HEK293 (cell line): ENCODE measurements around the gene C1orf74.

Experiments used
- BCL6B ChIP-seq: fragments of 450-650 bp; formaldehyde crosslinking; IDR thresholded peaks from 2 replicates; pipeline ENCODE4 v1.5.1; 2017; ENCODE audit warnings: missing biosample characterization, missing genetic modification characterization
- GLI2 ChIP-seq: fragments of 450-650 bp; formaldehyde crosslinking; IDR thresholded peaks from 2 replicates; pipeline ENCODE4; 2017; ENCODE audit warnings: missing biosample characterization, missing genetic modification characterization, low read depth, borderline replicate concordance
- GLI4 ChIP-seq: fragments of 450-650 bp; formaldehyde crosslinking; IDR thresholded peaks from 2 replicates; pipeline ENCODE4 v1.5.1; 2016; ENCODE audit warnings: missing biosample characterization, missing genetic modification characterization
- OSR2 ChIP-seq: fragments of 450-650 bp; formaldehyde crosslinking; IDR thresholded peaks from 2 replicates; pipeline ENCODE4 v1.5.1; 2016; ENCODE audit warnings: missing biosample characterization, missing genetic modification characterization
- TRIM28 ChIP-seq: IDR thresholded peaks from 2 replicates; pipeline ENCODE4 v1.6.1; 2011; ENCODE audit warnings: low read length, control low read depth, borderline replicate concordance
- YY2 ChIP-seq: fragments of 450-650 bp; formaldehyde crosslinking; IDR thresholded peaks from 2 replicates; pipeline ENCODE4 v1.5.1; 2016; ENCODE audit warnings: missing biosample characterization, missing genetic modification characterization
- ZBTB17 ChIP-seq: fragments of 450-650 bp; formaldehyde crosslinking; IDR thresholded peaks from 2 replicates; pipeline ENCODE4 v1.5.1; 2016; ENCODE audit warnings: missing biosample characterization, missing genetic modification characterization
- ZBTB49 ChIP-seq: fragments of 450-650 bp; formaldehyde crosslinking; IDR thresholded peaks from 2 replicates; pipeline ENCODE4 v1.5.1; 2016; ENCODE audit warnings: missing biosample characterization, missing genetic modification characterization, low read depth
- ZFP37 ChIP-seq: fragments of 450-650 bp; formaldehyde crosslinking; IDR thresholded peaks from 2 replicates; pipeline ENCODE4 v1.5.1; 2016; ENCODE audit warnings: missing biosample characterization, missing genetic modification characterization
- ZNF138 ChIP-seq: fragments of 450-650 bp; formaldehyde crosslinking; IDR thresholded peaks from 2 replicates; pipeline ENCODE4 v1.5.1; 2016; ENCODE audit warnings: missing biosample characterization, missing genetic modification characterization, borderline replicate concordance
- ZNF157 ChIP-seq: fragments of 450-650 bp; formaldehyde crosslinking; IDR thresholded peaks from 2 replicates; pipeline ENCODE4 v1.5.1; 2016; ENCODE audit warnings: missing biosample characterization, missing genetic modification characterization
- ZNF211 ChIP-seq: fragments of 450-650 bp; formaldehyde crosslinking; IDR thresholded peaks from 2 replicates; pipeline ENCODE4 v1.5.1; 2016; ENCODE audit warnings: low read depth, missing biosample characterization, missing genetic modification characterization
- ZNF274 ChIP-seq, 2 experiments: fragments of 200-500 bp in 1 of 2; fragments of 450-650 bp in 1 of 2; sonication (Bioruptor generic) in 1 of 2; formaldehyde crosslinking in 1 of 2; IDR thresholded peaks; 2 replicates each; pipeline versions ENCODE4 v1.5.1 to v1.6.1; 2014 to 2016; ENCODE audit warnings: borderline replicate concordance in 1 of 2, inconsistent platforms in 1 of 2, low read length in 1 of 2, missing biosample characterization in 1 of 2, missing genetic modification characterization in 1 of 2
- ZNF292 ChIP-seq: fragments of 450-650 bp; formaldehyde crosslinking; IDR thresholded peaks from 2 replicates; pipeline ENCODE4 v1.5.1; 2016; ENCODE audit warnings: low read depth, missing biosample characterization, missing genetic modification characterization, borderline replicate concordance
- ZNF302 ChIP-seq: fragments of 450-650 bp; formaldehyde crosslinking; IDR thresholded peaks from 2 replicates; pipeline ENCODE4 v1.5.1; 2016; ENCODE audit warnings: missing biosample characterization, missing genetic modification characterization, low read depth
- ZNF335 ChIP-seq: fragments of 450-650 bp; formaldehyde crosslinking; conservative IDR thresholded peaks from 2 replicates; pipeline ENCODE4 v1.5.1; 2016; ENCODE audit warnings: missing biosample characterization, missing genetic modification characterization
- ZNF366 ChIP-seq: fragments of 450-650 bp; formaldehyde crosslinking; conservative IDR thresholded peaks from 2 replicates; pipeline ENCODE4 v1.5.1; 2016; ENCODE audit warnings: missing biosample characterization, missing genetic modification characterization
- ZNF549 ChIP-seq: fragments of 450-650 bp; IDR thresholded peaks from 2 replicates; pipeline ENCODE4 v1.5.1; 2018; ENCODE audit warnings: missing biosample characterization, missing genetic modification characterization, mild to moderate bottlenecking, inconsistent platforms, moderate library complexity
- ZNF558 ChIP-seq: fragments of 450-650 bp; formaldehyde crosslinking; IDR thresholded peaks from 2 replicates; pipeline ENCODE4 v1.5.1; 2016; ENCODE audit warnings: missing biosample characterization, missing genetic modification characterization
- ZNF596 ChIP-seq: fragments of 450-650 bp; IDR thresholded peaks from 2 replicates; pipeline ENCODE4 v1.5.0; 2018; ENCODE audit warnings: missing biosample characterization, mild to moderate bottlenecking, missing genetic modification characterization, moderate library complexity
- ZNF654 ChIP-seq: fragments of 450-650 bp; formaldehyde crosslinking; IDR thresholded peaks from 2 replicates; pipeline ENCODE4 v1.5.1; 2016; ENCODE audit warnings: low read depth, missing biosample characterization, missing genetic modification characterization
- ZNF791 ChIP-seq: fragments of 450-650 bp; formaldehyde crosslinking; IDR thresholded peaks from 2 replicates; pipeline ENCODE4 v1.5.1; 2016; ENCODE audit warnings: missing biosample characterization, missing genetic modification characterization
- ZNF843 ChIP-seq: fragments of 450-650 bp; formaldehyde crosslinking; IDR thresholded peaks from 2 replicates; pipeline ENCODE4 v1.5.1; 2016; ENCODE audit warnings: missing biosample characterization, missing genetic modification characterization
- TF ChIP-seq, protein P1 (sequence below): fragments of 450-650 bp; formaldehyde crosslinking; optimal IDR thresholded peaks from 2 replicates; pipeline ENCODE3; 2016; ENCODE audit warnings: missing biosample characterization, mild to moderate bottlenecking, missing genetic modification characterization
- TF ChIP-seq, protein P2 (sequence below): fragments of 450-650 bp; formaldehyde crosslinking; IDR thresholded peaks from 2 replicates; pipeline ENCODE4 v1.5.1; 2017; ENCODE audit warnings: missing biosample characterization, missing genetic modification characterization
- TF ChIP-seq, protein P3 (sequence below): fragments of 450-650 bp; formaldehyde crosslinking; IDR thresholded peaks from 2 replicates; pipeline ENCODE4 v1.5.1; 2016; ENCODE audit warnings: missing biosample characterization, missing genetic modification characterization
- TF ChIP-seq, protein P4 (sequence below): fragments of 450-650 bp; formaldehyde crosslinking; IDR thresholded peaks from 2 replicates; pipeline ENCODE4 v1.5.1; 2016; ENCODE audit warnings: missing biosample characterization, missing genetic modification characterization
- TF ChIP-seq, protein P5 (sequence below): fragments of 450-650 bp; formaldehyde crosslinking; IDR thresholded peaks from 2 replicates; pipeline ENCODE4 v1.5.1; 2016; ENCODE audit warnings: missing biosample characterization, missing genetic modification characterization

C1orf74 gene

DNA sequence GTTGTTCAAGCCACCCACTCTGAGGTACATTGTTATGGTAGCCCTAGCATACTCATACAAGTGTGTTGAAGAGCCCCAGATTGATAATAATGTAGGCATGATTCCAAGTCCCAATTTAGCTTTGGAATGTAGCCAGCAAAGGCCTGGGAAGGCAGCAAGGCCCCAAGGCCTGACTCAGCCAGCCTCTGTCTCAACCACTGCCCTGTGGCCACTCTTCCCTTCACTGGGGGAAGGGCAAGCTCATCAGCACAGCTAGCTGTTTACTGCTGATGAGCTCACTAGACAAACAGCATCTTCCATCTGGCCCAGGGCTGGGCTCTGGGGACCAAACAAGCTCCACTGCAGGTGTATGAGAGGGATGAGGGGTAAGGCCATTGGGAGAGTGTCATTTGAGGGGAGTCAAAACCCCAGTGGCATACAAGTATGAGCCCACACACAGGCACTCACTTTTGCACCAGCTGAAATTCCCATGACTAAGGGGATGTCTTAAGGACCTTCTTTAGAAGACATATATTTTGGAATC lies 23.8 kb upstream of the C1orf74 start (continued):
- TF ChIP-seq ZBTB49 (tag by site-specific recombination) (no peak), ZBTB17 (tag by site-specific recombination) (0 out of 2 replicates have a peak, but pooled peaks have one; percentile 24), OSR2 (peak; percentile 65; the same call in 1 of the 2 replicates), YY2 (tag by site-specific recombination) (no peak), GLI4 (tag by site-specific recombination) (no peak), ZNF302 (tag by site-specific recombination) (no peak), ZNF549 (no peak), ZNF274 (IDR thresholded peaks at IDR 0.05; ENCODE audit: low read length) (no peak), ZNF274 (tag by site-specific recombination; IDR thresholded peaks at IDR 0.05; ENCODE audit: borderline replicate concordance) (no peak), BCL6B (tag by site-specific recombination) (no peak), ZNF791 (tag by site-specific recombination) (no peak), ZNF335 (tag by site-specific recombination) (peak; percentile 83), ZNF654 (tag by site-specific recombination) (no peak), ZNF366 (peak; percentile 82), ZNF138 (no peak), GLI2 (tag by site-specific recombination) (no peak; the same call in 1 of the 2 replicates), ZNF558 (tag by site-specific recombination) (no peak; the same call in 1 of the 2 replicates), TRIM28 (peak; percentile 63; the same call in 1 of the 2 replicates), ZNF843 (tag by site-specific recombination) (peak; percentile 62), ZFP37 (tag by site-specific recombination) (peak; percentile 63; the same call in 1 of the 2 replicates), ZNF157 (tag by site-specific recombination) (no peak), ZNF211 (tag by site-specific recombination) (no peak), ZNF596 (tag by site-specific recombination) (no peak), ZNF292 (tag by site-specific recombination) (no peak)
- TF ChIP-seq, protein P1, sequence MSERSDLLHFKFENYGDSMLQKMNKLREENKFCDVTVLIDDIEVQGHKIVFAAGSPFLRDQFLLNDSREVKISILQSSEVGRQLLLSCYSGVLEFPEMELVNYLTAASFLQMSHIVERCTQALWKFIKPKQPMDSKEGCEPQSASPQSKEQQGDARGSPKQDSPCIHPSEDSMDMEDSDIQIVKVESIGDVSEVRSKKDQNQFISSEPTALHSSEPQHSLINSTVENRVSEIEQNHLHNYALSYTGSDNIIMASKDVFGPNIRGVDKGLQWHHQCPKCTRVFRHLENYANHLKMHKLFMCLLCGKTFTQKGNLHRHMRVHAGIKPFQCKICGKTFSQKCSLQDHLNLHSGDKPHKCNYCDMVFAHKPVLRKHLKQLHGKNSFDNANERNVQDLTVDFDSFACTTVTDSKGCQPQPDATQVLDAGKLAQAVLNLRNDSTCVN (tag by site-specific recombination), result no peak
- TF ChIP-seq, protein P2, sequence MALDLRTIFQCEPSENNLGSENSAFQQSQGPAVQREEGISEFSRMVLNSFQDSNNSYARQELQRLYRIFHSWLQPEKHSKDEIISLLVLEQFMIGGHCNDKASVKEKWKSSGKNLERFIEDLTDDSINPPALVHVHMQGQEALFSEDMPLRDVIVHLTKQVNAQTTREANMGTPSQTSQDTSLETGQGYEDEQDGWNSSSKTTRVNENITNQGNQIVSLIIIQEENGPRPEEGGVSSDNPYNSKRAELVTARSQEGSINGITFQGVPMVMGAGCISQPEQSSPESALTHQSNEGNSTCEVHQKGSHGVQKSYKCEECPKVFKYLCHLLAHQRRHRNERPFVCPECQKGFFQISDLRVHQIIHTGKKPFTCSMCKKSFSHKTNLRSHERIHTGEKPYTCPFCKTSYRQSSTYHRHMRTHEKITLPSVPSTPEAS (tag by site-specific recombination), result no peak
- TF ChIP-seq, protein P3, sequence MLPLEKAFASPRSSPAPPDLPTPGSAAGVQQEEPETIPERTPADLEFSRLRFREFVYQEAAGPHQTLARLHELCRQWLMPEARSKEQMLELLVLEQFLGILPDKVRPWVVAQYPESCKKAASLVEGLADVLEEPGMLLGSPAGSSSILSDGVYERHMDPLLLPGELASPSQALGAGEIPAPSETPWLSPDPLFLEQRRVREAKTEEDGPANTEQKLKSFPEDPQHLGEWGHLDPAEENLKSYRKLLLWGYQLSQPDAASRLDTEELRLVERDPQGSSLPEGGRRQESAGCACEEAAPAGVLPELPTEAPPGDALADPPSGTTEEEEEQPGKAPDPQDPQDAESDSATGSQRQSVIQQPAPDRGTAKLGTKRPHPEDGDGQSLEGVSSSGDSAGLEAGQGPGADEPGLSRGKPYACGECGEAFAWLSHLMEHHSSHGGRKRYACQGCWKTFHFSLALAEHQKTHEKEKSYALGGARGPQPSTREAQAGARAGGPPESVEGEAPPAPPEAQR (tag by site-specific recombination), result no peak
- TF ChIP-seq, protein P4, sequence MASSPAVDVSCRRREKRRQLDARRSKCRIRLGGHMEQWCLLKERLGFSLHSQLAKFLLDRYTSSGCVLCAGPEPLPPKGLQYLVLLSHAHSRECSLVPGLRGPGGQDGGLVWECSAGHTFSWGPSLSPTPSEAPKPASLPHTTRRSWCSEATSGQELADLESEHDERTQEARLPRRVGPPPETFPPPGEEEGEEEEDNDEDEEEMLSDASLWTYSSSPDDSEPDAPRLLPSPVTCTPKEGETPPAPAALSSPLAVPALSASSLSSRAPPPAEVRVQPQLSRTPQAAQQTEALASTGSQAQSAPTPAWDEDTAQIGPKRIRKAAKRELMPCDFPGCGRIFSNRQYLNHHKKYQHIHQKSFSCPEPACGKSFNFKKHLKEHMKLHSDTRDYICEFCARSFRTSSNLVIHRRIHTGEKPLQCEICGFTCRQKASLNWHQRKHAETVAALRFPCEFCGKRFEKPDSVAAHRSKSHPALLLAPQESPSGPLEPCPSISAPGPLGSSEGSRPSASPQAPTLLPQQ, result peak; percentile 84
- TF ChIP-seq, protein P5, sequence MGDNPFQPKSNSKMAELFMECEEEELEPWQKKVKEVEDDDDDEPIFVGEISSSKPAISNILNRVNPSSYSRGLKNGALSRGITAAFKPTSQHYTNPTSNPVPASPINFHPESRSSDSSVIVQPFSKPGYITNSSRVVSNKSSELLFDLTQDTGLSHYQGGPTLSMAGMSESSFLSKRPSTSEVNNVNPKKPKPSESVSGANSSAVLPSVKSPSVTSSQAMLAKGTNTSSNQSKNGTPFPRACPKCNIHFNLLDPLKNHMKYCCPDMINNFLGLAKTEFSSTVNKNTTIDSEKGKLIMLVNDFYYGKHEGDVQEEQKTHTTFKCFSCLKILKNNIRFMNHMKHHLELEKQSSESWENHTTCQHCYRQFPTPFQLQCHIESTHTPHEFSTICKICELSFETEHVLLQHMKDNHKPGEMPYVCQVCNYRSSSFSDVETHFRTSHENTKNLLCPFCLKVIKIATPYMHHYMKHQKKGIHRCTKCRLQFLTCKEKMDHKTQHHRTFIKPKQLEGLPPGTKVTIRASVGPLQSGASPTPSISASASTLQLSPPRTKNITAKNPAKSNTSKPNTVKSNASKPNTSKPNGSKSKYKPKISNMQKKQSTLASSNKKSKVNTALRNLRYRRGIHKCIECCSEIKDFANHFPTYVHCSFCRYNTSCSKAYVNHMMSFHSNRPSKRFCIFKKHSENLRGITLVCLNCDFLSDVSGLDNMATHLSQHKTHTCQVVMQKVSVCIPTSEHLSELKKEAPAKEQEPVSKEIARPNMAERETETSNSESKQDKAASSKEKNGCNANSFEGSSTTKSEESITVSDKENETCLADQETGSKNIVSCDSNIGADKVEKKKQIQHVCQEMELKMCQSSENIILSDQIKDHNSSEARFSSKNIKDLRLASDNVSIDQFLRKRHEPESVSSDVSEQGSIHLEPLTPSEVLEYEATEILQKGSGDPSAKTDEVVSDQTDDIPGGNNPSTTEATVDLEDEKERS, result no peak
